Forelimb muscle (tissue), 1 donor: Measurements from ENCODE around the gene MYL6B. TPM values are rescaled to one million over a fixed set of nuclear protein-coding genes. Genes with fewer than 3 reads are reported as not detected.
"Not testable (repeated sequence)": the region's sequence is repeated elsewhere in the genome, so short reads cannot be mapped to it uniquely, and the experiment has no call there.

Experiments
- DNase-seq: peaks from one replicate; pipeline ENCODE4 v3.0.0-alpha.2; 2013; ENCODE audit warnings: low read depth
- polyA plus RNA-seq: library from polyadenylated mRNA; unstranded; fragments of 120-200 nt; gene quantifications from one replicate; pipeline ENCODE4 v1.2.1, GENCODE V29; 2013; ENCODE audit not compliant: insufficient read length

The MYL6B gene
- polyA plus RNA-seq, 1 donor, result 905 TPM

DNA sequence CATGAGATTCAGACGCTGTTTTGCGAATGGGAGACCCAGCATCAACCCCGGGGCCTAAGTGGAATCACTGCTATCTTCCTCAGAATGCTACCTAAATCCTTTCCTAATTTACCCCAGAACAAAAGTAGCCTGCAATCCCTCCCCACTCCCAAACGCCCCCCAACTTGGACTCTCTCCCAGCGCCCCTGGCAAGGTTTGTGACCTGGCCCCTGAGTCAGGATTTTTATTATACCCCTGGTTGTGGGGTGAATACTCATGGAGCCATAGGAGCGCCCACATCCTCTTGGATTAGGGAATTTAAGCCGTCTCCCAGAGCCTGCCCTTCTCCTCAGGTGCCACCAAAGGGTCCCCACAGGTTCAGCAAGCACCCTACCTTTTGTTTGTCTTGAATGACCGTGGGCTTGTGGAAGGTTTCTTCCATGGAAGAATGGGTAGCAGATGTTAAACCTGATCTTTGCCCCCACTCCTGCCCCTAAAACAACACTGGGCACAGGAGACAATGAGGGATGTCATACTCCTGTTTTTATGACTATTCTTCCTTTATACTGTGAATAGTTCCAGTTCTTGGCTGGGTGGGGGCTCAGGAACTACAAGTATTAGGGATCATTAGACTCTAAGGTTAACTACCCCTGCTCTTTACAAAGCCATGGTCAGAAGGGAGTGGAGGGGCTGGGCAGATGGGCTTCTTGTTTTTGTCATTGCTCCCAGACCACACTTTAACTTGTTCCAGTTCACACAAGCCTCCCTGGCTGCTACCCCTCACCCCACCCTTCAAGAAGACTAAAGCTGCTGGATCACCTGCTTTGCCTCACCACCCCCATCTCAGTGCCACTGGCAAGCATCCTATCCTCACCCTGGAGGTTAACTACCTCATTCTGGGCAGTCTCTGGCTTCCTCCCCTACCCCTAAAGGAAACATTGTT, 630 bp downstream of the MYL6B start:
- DNase-seq, result no peak

DNA sequence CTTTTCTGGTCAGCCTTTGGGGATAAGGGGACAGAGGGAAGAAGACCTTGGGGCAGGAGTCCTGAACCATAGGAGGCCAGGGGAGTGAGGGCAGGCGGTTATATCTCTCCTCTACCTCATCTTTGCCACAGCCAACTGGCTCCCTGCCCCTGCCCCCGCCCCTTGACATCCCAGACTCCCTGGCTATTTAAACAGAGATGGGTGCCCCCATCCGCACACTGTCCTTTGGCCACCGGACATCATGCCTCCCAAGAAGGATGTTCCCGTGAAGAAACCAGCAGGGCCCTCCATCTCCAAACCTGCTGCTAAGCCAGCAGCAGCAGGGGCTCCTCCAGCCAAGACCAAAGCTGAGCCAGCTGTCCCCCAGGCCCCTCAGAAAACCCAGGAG, 1.3 kb downstream of the MYL6B start:
- no peak for DNase-seq

DNA sequence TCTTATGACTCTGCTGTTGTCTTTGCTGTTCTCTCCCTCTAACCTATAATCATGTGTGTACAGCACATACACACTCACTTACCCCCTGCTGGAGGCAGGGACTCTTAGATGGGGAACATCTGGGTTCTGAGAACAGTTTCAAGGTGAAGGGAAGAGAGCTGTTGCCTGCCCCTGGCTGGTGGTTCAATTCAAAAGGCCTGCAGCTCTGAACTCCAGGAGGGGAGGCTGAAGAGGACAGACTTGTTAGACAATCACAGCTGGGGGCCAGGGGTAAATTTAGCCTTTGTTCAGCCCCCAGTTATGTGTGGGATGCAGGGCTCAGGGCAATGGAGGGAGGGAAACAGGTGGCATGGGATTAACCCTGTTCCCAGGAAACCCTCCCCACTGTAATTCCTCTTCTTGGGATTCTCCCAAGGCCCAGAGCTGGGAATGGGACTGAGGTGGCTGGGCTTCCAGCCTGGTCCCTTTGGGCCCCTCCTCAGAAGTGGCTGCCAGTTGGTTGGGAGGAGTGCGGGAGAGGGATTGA, 1.9 kb downstream of the MYL6B start:
- no peak for DNase-seq

DNA sequence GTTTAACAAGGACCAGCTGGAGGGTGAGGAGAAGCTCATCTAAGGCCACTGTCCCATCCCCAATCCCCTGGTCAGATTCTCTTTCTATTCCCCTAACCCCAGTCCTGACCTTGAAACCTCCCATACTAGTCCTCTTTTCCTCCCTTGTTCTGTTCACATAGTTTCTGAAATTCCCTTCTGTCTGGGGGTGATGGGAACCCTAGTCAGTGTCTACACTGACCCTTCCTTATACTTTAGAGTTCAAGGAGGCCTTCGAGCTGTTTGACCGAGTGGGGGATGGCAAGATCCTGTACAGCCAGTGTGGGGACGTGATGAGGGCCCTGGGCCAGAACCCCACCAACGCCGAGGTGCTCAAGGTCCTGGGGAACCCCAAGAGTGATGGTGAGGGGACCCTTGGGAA, 2.4 kb downstream of the MYL6B start:
- no peak for DNase-seq

DNA sequence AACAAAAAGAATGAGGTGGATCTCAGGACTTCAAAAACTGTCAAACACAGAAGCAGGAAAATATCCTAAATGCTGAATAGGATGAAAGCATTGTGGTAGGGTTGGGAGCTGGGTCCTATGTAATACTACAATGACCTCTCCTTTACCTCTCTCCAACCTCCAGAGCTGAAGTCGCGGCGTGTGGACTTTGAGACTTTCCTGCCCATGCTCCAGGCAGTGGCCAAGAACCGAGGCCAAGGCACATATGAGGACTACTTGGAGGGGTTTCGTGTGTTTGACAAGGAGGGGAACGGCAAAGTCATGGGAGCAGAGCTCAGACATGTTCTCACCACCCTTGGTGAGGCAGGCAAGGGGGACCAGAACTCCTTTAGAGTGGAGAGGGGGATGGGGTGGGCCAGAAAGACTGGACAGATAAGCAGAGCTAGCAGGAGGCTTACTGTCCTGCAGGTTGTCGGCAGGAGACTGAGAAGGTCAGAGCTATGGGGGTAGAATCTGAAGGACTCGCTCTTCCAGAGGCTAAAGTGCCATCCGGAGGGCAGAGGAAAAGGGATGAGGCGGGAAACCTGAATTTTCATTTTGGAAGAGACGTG, 3.0 kb downstream of the MYL6B start:
- DNase-seq, result no peak

DNA sequence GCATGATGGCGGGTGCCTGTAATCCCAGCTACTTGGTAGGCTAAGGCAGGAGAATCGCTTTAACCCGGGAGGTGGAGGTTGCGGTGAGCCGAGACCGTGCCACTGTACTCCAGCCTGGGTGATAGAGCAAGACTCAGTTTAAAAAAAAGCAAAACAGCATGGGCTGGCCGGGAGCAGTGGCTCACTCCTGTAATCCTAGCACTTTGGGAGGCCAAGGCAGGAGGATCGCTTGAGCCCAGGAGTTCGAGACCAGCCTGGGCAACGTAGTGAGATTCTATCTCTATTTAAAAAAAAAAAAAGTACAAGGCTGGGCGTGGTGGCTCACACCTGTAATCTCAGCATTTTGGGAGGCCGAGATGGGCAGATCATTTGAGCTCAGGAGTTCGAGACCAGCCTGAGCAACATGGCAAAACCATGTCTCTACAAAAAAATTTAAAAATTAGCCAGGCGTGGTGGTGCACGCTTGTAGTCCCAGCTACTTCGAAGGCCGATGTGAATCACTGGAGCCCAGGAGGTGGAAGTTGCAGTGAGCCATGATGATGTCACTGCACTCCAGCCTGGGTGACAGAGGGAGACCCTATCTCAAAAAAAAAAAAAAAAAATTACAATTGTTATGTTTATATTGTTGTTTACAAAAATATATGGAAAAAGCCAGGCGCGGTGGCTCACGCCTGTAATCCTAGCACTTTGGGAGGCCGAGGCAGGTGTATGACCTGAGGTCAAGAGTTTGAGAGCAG, 4.2 kb downstream of the MYL6B start:
- DNase-seq, result not testable (repeated sequence)

DNA sequence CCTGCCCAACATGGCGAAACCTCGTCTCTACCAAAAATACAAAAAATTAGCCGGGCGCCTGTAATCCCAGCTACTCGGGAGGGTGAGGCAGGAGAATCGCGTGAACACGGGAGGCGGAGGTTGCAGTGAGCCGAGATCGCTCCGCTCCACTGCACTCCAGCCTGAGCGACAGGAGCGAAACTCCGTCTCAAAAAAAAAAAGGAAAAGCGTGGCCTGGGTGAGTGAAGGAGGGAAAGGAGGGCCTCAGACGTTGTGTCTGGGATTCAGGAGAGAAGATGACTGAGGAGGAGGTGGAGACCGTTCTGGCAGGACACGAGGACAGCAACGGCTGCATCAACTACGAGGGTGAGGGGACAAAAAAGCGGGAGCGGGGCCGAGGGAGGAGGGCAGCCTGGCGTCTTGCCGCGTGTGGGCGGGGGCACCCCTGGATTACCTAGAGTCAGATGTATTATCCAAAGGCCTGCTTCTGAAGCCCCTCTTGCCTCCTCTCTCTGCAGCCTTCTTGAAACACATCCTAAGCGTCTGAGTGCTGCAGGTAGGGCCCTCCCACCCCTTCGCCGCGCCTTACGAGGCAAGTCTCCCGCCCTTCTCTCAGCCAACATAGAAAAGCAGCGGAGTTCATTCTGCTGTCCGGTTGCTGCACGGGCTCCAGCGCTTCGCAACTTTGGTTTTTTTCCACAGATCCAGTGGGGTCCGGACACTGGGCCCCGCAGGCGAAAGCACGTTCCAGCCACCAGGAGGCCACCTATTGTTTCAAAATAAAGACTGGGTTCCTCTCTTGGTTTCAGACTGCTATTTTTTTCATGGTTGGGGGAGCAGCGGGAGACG, 5.0 kb downstream of the MYL6B start:
- peak; percentile 78 for DNase-seq

DNA sequence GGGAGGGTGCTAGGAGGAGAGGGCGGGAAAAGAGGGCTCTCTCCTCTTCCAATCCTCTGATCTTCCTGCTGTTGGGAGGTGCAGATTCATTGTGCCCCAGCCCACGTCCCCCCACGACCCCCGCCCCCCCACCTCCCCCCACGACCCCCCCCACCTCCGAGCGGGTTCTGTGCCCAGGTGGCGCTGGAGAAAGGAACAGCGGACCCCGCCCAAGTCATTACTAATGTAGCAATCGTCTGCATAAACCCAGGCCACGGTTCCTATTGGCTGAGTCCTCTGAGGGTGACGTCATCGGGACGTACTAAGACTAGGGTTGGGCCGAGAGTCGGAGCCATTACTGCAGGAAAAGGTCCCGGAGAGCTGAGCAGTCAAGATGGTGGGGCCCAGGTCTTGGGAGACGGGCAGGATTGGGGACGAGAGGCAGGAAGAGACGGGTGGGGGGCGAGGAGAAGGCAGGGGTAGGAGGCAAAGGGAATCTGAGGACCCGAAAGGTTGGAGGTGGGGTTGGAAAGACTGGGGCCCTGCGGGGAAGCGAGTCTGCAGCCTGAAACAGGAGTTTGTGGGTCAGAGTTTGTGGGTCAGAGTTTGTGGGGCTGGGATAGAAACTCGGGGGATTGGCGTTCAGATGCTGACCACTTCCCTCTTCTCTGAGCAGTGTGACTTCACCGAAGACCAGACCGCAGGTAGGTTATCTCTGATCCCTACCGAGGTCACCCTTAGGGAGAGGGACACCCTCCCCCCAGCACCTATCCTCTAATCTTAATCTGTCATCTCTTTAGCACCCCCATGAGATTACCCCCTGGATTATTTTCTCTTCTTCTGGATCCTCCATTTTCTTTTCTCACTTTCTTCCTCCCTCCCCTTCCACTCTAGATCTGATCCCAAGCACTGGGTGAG, 5.9 kb downstream of the MYL6B start, which contains the start of gene MYL6:
MYL6 (plus strand) TSS at position 331 of the 897 bp plus-strand sequence; CDS start at position 374, 43 bp downstream.
- peak; percentile 98 for DNase-seq

DNA sequence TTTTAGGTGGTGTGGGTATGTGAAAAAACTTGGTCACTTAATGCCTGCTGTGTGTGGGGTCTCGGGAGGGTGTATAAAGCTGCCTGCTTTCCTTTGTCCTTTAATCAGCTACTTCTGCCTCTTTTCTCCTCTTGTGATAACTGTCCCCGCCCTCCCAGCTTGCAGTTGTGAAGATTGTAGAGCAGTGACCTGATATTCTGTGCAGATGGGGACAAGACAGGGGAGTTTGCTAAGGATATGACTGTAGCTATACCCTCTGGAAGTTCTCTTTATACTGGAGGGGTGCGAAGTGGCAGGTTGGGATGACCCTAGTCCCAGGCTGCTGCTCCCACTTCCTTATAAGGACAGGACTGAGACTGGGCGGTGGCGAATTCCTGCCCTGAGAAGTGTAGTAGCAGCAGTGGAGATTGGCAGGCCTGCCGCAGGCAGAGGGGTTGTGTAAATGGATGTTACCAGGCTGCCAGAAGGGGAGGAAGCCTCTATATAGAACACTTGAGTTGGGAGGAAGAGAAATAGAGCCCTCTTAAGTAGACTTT, 6.6 kb downstream of the MYL6B start:
- DNase-seq, result no peak

DNA sequence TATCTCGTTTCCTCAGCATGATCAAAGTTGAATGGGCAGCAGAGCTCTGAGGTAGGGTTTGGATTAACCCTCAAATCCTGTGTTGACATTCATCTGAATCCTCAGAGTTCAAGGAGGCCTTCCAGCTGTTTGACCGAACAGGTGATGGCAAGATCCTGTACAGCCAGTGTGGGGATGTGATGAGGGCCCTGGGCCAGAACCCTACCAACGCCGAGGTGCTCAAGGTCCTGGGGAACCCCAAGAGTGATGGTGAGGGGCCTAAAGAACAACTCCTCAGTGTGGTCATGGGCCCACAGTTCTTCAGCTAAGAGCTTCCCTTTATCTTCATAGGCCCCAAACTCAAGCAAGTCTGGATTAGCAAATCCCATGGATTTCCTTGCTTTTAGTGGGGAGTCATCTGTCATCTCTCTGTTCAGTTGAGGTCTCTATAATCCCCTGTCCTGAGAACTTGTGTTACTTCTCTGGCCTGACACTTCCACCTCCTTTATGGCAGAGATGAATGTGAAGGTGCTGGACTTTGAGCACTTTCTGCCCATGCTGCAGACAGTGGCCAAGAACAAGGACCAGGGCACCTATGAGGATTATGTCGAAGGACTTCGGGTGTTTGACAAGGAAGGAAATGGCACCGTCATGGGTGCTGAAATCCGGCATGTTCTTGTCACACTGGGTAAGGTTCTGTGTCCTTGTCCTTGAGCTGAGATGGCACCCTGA, 7.2 kb downstream of the MYL6B start:
- no peak for DNase-seq

DNA sequence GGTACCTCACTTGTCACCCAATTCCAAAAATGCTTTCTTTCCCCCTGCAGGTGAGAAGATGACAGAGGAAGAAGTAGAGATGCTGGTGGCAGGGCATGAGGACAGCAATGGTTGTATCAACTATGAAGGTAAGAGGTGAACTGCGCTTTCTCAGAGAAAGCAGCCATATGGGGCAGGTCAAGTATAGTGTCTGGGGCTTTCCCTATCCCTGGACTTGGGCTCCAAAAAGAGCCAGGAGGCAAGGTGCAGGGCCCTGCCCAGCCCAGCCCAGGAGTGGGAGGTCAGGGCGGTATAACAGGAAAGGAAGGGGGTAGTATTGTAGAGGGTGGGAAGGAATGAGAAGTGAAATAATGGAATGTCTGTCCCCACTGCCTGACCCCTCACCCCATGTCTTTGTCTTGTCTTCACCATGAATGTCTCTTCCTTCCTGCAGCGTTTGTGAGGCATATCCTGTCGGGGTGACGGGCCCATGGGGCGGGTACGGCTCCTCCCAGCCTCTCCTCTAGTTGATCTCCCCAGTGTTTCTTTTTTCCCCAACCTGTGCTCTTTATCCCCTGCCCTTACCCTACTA, 7.9 kb downstream of the MYL6B start:
- no peak for DNase-seq

DNA sequence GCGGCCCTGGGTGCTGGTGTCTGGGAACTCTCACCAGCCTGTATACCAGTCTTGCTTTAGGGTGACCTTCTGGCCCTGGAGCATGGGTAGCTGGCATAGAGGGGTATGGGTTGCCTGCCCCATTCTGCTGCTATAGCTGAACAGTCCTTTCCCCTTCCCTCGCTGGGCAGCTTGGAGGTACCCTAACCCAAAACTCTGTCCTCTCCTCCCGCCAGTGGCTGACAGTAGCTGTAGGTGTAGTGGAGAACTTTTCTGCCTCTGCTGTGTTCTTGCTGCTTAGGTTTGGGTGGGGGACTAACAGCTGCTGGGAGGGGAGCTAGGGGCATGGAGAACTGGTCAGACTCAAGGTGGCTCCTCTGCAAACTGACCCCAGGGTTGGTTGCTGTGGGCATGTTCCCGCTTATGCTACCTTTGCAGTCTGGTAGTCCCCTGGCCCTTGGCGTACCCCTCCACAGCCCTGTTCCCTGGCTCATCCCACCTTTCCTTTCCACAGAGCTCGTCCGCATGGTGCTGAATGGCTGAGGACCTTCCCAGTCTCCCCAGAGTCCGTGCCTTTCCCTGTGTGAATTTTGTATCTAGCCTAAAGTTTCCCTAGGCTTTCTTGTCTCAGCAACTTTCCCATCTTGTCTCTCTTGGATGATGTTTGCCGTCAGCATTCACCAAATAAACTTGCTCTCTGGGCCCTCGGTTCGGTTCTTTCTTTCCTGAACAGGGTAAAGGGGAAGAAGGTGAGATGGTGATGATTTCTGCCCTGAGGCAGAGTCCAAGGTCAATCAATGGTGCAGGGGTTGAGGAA, 8.7 kb downstream of the MYL6B start:
- no peak for DNase-seq

DNA sequence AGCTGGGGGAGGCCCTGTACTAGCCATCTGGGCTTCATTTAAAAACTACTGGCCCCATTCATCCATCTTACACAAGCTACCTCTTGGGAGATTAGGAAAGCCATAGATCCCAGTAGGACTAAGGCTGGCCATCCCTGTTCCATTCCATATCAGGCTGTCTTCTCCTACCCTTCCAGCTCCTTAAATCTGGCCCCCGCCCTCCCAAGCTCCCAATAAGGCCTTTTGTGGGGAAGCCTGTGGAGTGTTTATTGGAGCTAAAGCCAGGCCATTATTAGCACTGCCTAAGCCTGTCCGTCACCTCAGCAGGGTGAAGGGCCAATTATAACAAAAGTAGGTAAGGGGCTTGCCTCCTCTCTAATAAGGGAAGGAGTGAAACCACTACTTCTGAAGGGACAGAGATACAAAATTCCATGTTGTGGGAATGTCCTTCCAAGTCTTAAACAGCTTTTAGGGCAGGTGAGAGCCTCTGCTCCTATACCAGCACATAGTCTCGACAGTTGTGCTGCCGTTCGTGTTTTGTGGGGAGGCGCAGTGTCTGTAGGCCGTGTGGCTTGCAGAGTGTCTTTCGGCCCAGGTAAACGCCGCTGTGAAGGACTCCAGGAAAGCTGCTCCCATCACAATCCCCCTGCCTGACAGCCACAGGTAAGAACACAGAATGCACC, 9.4 kb downstream of the MYL6B start:
- no peak for DNase-seq

DNA sequence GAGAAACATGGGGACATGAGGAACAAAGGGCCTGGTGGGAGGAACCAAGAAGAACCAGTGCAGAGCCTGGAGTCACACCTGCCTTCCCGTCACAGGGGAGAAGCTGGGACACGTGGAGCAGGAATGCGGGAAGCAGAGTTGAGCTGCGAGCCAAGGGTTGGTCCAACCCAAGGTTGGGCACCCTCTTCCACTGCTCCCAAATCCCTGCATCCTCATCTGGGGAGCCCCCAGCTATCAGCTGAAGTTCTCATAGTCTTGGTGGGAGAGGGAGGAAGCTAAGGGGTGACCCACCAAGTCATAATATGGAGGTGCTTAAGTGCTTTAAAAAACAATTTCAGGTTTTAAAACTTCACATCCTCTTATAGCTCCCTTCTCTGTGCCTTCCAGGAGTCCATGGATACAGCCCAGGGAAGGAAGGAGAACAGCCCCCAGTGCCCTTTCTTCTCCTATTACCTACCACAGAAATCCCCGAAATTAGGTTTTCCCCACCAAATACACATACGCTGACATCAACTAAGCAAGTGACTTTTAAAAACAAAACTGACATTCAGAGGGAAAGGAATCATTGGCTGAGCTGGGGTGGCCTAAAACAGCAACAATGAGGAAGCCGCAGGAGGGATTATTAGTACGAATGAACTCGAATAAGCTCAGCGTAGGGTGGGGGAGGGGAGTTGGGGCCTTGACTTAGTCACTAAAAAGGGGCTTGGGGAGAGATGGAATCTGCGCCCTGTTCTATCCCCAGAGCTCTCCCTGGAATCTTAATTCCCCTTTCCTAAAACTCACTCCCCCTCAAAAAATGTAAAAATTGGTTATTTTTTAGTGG, 10.3 kb downstream of the MYL6B start:
- DNase-seq, result no peak

DNA sequence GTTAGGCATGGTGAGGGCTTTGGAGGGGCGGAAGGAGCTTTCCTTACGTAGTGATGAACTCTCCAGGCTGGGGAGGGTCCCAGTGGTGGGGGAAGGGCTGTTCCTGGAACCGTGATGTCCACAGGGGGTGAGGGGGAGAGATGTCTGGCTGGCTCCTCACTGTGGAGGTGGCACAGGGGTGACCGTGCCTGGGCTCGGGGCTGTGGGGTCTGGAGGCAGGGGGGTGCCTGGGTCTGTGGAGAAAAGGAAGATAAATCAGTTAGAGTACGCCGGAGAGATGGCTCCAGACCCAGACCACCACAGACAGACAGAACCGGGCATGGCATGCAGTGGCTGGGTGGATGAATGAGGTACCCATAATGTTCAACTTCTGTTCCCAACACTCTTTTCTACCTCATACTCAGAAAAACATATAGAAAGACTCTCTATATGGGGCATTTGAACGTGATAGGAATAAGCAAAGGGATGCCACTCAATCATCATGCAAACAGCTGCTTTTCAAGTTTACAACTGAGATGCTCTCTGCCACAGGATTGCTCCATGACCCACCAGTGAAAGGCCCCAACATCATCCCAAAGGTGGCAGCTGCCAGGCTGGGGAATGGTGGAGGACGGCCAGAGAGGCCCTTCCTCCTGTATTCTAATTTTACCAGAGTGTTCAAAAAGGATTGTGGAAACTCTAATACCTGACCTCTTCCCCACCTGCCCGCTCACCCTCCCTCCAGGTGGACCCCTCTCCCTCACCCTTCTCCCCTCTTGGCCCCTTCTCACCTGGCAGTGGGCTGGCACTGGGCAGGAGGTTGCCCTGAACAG, 11.4 kb downstream of the MYL6B start:
- no peak for DNase-seq

DNA sequence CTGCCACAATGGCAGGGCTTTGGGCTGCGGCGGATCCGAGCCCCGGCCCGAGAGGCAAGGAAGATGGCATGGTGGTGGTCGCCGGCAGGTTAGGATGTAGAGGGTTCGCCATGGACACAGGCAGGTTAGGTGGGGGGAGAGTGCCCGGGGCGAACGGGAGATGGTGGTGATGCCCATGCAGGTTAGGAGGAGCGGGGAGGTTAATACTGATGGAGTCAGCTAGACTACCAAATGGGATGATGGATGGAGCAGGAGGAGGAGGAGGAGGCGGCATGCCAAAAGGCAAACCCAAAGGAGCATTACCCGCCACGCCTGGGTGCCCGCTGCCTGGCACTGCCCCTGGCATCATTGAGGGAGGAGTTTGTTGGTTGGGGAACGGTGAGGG, 11.9 kb downstream of the MYL6B start:
- DNase-seq, result no peak
